Coronary artery (tissue), 2 donors: ENCODE results near the gene PKNOX1.

ENCODE experiments used
- DNase-seq: peaks from one replicate; pipeline ENCODE4 v3.0.0-alpha.2; 2017; ENCODE audit warnings: low spot score
- H3K27ac ChIP-seq, 2 donors: fragments of 200-600 bp; sonication (generic); one replicate each; pipeline ENCODE4 v1.5.1; 2016 to 2019
- H3K4me3 ChIP-seq: fragments of 200-600 bp; sonication (generic); 2 replicates; pipeline ENCODE4 v1.5.1; 2016; ENCODE audit warnings: mild to moderate bottlenecking, moderate library complexity
- TF ChIP-seq, protein P1 (sequence below): fragments of 200-600 bp; sonication (generic); IDR thresholded peaks from one replicate; pipeline ENCODE4 v1.5.1; 2019; ENCODE audit warnings: antibody characterized with exemption

The PKNOX1 gene

DNA sequence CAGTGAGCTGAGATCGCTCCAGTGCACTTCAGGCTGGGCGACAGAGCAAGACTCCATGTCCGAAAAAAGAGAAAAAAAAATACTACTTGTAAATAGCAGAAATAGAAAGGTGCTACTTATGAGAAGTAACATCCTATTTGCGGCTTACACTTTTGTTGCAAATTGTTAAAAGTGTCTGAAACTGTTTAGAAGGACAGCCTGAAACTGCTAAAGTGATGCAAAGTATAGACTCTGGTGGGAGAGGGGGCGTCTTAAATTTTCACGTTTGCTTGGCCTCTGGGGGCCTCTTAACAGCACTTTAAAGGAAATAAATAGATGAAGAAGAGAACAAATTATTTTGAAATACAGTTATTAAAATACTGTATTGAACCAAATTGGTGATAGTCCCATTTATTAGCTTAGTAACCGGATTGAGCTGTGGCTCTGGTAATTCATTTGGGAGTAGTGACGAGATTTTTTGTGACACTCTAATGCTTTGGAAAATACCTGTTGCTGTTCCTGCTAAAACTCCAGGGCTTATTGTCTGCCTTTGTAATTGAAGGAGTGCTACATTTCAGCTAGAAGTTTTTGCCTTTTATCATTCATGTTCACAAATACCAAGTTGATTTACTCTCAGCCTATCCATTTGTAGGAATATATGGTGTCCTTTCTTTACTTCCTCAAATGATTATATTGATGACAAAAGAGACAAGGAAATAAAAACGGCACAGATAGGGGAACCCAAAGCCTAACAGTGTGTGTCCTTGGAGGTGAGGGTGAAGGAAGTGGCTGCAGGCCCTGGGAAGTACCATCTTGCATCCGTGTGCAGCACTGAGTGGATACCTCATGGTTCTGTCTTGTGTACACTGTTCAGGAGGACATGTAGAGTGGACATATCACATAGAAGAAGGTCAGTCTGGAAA is 6.2 kb downstream of the PKNOX1 start:
- Histone ChIP-seq H3K4me3 (no peak overlapping the region), H3K27ac (no peak overlapping the region)
- no peak for DNase-seq
- TF ChIP-seq, protein P1, sequence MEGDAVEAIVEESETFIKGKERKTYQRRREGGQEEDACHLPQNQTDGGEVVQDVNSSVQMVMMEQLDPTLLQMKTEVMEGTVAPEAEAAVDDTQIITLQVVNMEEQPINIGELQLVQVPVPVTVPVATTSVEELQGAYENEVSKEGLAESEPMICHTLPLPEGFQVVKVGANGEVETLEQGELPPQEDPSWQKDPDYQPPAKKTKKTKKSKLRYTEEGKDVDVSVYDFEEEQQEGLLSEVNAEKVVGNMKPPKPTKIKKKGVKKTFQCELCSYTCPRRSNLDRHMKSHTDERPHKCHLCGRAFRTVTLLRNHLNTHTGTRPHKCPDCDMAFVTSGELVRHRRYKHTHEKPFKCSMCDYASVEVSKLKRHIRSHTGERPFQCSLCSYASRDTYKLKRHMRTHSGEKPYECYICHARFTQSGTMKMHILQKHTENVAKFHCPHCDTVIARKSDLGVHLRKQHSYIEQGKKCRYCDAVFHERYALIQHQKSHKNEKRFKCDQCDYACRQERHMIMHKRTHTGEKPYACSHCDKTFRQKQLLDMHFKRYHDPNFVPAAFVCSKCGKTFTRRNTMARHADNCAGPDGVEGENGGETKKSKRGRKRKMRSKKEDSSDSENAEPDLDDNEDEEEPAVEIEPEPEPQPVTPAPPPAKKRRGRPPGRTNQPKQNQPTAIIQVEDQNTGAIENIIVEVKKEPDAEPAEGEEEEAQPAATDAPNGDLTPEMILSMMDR: no peak

DNA sequence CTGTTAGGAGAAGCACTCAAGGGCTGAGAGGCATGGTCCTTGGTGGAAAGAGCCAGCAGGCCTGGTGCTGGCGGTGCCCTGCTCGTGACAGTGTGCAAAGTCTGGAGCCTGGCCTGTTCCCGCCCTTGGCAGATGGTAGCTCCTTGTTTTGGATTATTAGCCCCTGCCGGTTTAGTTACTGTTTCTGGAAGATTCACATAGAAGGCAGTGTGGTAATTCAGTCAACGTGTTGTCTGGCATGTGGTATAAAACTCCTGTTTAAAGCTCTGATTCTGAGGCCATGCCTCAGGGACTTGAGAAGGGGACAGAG is 6.8 kb downstream of the PKNOX1 start:
- DNase-seq: no peak
- Histone ChIP-seq H3K4me3 (no peak overlapping the region), H3K27ac (no peak overlapping the region)
- TF ChIP-seq, protein P1: no peak

DNA sequence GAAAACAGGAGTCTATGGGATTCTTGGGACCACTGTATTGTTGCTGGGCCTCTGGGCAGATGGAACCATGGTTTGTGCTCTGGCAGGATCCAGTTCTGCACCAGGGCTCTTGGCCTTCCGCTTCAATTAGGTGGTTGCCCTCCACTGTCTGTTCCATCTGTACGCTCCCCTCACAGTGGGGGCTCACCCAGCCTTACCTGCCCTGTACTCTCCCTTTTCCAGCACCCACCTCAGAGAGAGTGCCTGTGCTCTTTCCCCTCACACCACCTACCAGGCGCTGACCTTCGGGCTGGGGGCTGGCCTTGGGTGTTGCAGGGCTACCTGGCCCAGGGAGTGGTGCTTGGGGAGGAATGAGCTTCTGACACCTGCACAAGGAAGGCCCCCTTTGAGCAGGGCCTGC is 7.5 kb downstream of the PKNOX1 start:
- TF ChIP-seq, protein P1: no peak
- Histone ChIP-seq H3K27ac (no peak overlapping the region), H3K4me3 (no peak overlapping the region)
- DNase-seq: no peak

DNA sequence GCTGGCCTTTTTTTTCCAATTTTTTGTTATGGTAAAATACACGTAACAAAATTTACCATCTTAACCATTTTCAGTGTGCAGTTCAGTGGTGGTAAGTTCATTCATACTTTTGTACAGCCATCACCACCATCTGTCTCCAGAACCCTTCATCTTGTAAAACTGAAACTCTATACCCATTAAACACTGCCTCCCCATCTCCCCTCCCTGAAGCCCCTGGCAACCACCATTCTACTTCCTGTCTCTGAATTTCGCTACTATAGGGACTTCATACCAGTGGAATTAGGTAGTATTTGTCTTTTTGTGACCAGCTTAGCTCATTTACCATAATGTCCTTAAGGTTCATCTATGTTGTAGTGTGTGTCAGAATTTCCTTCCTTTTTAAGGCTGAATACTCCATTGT is 8.7 kb downstream of the PKNOX1 start:
- DNase-seq: no peak
- no peak overlapping the region for H3K27ac ChIP-seq
- H3K4me3 ChIP-seq: no peak overlapping the region
- TF ChIP-seq, protein P1: no peak

DNA sequence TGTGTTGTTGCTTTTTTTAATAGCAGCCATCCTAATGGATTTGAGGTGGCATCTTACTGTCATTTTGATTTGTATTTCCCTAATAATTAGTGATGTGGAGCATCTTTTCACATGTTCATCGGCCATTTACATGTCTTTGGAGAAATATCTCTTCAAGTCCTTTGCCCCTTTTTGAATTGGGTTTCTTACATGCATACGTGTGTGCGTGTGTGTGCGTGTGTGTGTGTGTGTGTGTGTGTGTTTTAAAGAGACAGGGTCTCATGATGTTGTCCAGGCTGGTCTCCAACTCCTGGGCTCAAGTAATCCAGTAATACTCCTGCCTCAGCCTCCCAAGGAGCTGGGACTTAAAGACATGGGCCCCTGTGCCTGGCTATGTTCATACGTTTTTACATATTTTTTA is 9.5 kb downstream of the PKNOX1 start:
- DNase-seq: no peak
- no peak overlapping the region for H3K4me3 ChIP-seq
- TF ChIP-seq, protein P1: no peak
- no peak overlapping the region for H3K27ac ChIP-seq

DNA sequence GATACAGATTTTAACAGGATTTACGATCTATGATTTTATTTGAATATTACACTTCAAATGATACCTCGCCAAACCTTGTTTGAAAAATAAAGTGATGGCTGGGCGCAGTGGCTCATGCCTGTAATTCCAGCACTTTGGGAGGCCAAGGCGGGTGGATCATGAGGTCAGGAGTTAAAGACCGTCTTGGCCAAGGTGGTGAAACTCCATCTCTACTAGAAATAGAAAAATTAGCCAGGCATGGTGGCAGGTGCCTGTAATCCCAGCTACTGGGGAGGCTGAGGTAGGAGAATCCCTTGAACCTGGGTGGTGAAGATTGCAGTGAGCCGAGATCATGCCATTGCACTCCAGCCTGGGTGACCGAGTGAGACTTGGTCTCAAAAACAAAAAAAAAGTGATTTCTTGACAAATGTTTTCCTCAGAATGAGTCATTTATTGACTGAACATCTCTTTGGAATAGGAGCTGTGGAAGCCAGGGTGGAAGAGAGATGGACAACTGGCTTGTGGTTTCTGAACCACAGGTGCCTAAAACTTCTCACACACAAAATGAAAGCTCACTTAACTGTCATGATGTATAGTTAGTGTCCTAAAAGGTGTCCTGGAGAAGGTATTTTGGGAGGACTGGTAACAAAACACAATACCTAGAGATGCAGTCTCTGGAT is 11.9 kb downstream of the PKNOX1 start:
- no peak overlapping the region for H3K27ac ChIP-seq
- TF ChIP-seq, protein P1: no peak
- H3K4me3 ChIP-seq: no peak overlapping the region
- DNase-seq: no peak
